Measurements from ENCODE around the gene SIT1. TPM values are rescaled to one million over a fixed set of nuclear protein-coding genes. Genes with fewer than 3 reads are reported as not detected.

Gene SIT1
- total and polyA plus RNA-seq, 3 donors from 2014 or later = 0.43 to 1.6 TPM; not detected in 1

GRCh38 chr9:35599763-35600604 lies 50.7 kb downstream of the SIT1 start:
- Histone ChIP-seq H3K36me3 (ENCODE audit: low read depth, missing control alignments) (no peaks in the 10 kb centered on the region), H3K27me3 (no peaks in the 10 kb centered on the region), H3K9me3 (no peaks in the 10 kb centered on the region), H3K4me1 (peaks cover 4% of the 10 kb centered on the region), H3K4me3 (no peak overlapping the region), H3K27ac (no peak overlapping the region)
- intact Hi-C loops (cut with DNase I; ENCODE audit: low total_unique reads) = no loop called here
- 86 to 88% methylated on average over 12 to 14 of the region's 14 CpGs for WGBS, 2 donors
- DNase-seq = no peak
- TF ChIP-seq POLR2A (IDR thresholded peaks at IDR 0.05) (no peak), CTCF (IDR thresholded peaks at IDR 0.05) (no peak)

Small RNA genes lying within 50 kb of the gene (microRNA-seq; reads per million reads assigned to microRNA genes)
- gene MIR4667 (ENCODE audit: borderline number of aligned reads in 2 of 2, borderline replicate concordance in 1 of 2) = 0 to 2.1 reads per million in 2 donors

Small RNA genes lying within 50 kb of the gene (small RNA-seq; reads per million reads assigned to genes)
- 0 reads per million in 2 donors for gene MIR4667
- gene RMRP = 0 reads per million in 2 donors
- gene RN7SL22P = 0 reads per million in 2 donors

Other genes with a start within 250 kb of the SIT1 start
- gene RUSC2, start 160.8 kb downstream of the SIT1 start, total RNA-seq = 10 to 100 TPM; 28.7 to 32.3 TPM
- 78.1 TPM for gene RUSC2, start 160.8 kb downstream of the SIT1 start, polyA plus RNA-seq (ENCODE audit: insufficient read depth, low read depth, low replicate concordance)
- 100 to 1,000 TPM in 1 of 2 donors, 10 to 100 TPM in 1; 89.6 to 104 TPM for gene TESK1, start 45.7 kb downstream of the SIT1 start, total RNA-seq
- gene TESK1, start 45.7 kb downstream of the SIT1 start, polyA plus RNA-seq (ENCODE audit: insufficient read depth, low read depth, low replicate concordance) = 92.6 TPM
- under 1 TPM; 0.63 to 0.99 TPM for gene CD72, start 32.5 kb downstream of the SIT1 start, total RNA-seq
- gene CD72, start 32.5 kb downstream of the SIT1 start, polyA plus RNA-seq (ENCODE audit: insufficient read depth, low read depth, low replicate concordance) = 3.2 TPM
- over 10,000 TPM in 1 of 2 donors, 1,000 to 10,000 TPM in 1; 4,421 to 15,053 TPM for gene RMRP, start 7.1 kb upstream of the SIT1 start, total RNA-seq
- gene RMRP, start 7.1 kb upstream of the SIT1 start, polyA plus RNA-seq (ENCODE audit: insufficient read depth, low read depth, low replicate concordance) = not detected
- 10 to 100 TPM; 13.4 to 19.0 TPM for gene CCDC107, start 7.4 kb upstream of the SIT1 start, total RNA-seq
- 17.2 TPM for gene CCDC107, start 7.4 kb upstream of the SIT1 start, polyA plus RNA-seq (ENCODE audit: insufficient read depth, low read depth, low replicate concordance)
- 1 to 10 TPM; 2.2 to 6.5 TPM for gene ARHGEF39, start 14.3 kb upstream of the SIT1 start, total RNA-seq
- 7.0 TPM for gene ARHGEF39, start 14.3 kb upstream of the SIT1 start, polyA plus RNA-seq (ENCODE audit: insufficient read depth, low read depth, low replicate concordance)
- 10 to 100 TPM; 11.0 to 36.8 TPM for gene CA9, start 23.0 kb upstream of the SIT1 start, total RNA-seq
- gene CA9, start 23.0 kb upstream of the SIT1 start, polyA plus RNA-seq (ENCODE audit: insufficient read depth, low read depth, low replicate concordance) = 50.5 TPM
- gene TPM2, start 39.0 kb upstream of the SIT1 start, total RNA-seq = 100 to 1,000 TPM; 182 to 211 TPM
- gene TPM2, start 39.0 kb upstream of the SIT1 start, polyA plus RNA-seq (ENCODE audit: insufficient read depth, low read depth, low replicate concordance) = 369 TPM
- gene TLN1, start 81.3 kb upstream of the SIT1 start, total RNA-seq = 100 to 1,000 TPM; 134 to 201 TPM
- 171 TPM for gene TLN1, start 81.3 kb upstream of the SIT1 start, polyA plus RNA-seq (ENCODE audit: insufficient read depth, low read depth, low replicate concordance)
- 10 to 100 TPM; 51.2 to 63.1 TPM for gene CREB3, start 81.7 kb upstream of the SIT1 start, total RNA-seq
- 85.0 TPM for gene CREB3, start 81.7 kb upstream of the SIT1 start, polyA plus RNA-seq (ENCODE audit: insufficient read depth, low read depth, low replicate concordance)
- 10 to 100 TPM; 66.5 to 77.1 TPM for gene GBA2, start 98.3 kb upstream of the SIT1 start, total RNA-seq
- gene GBA2, start 98.3 kb upstream of the SIT1 start, polyA plus RNA-seq (ENCODE audit: insufficient read depth, low read depth, low replicate concordance) = 51.3 TPM
- gene RGP1, start 98.4 kb upstream of the SIT1 start, total RNA-seq = 10 to 100 TPM; 21.1 to 21.4 TPM
- 23.9 TPM for gene RGP1, start 98.4 kb upstream of the SIT1 start, polyA plus RNA-seq (ENCODE audit: insufficient read depth, low read depth, low replicate concordance)
- 1 to 10 TPM in 1 of 2 donors, not detected in 1; 1.7 TPM for gene MSMP, start 103.3 kb upstream of the SIT1 start, total RNA-seq
- 1.9 TPM for gene MSMP, start 103.3 kb upstream of the SIT1 start, polyA plus RNA-seq (ENCODE audit: insufficient read depth, low read depth, low replicate concordance)
- gene NPR2, start 140.7 kb upstream of the SIT1 start, total RNA-seq = 10 to 100 TPM; 16.1 to 23.4 TPM
- 18.5 TPM for gene NPR2, start 140.7 kb upstream of the SIT1 start, polyA plus RNA-seq (ENCODE audit: insufficient read depth, low read depth, low replicate concordance)
- gene SPAG8, start 161.3 kb upstream of the SIT1 start, total RNA-seq = 10 to 100 TPM; 18.9 to 27.0 TPM
- 81.5 TPM for gene SPAG8, start 161.3 kb upstream of the SIT1 start, polyA plus RNA-seq (ENCODE audit: insufficient read depth, low read depth, low replicate concordance)
- gene HINT2, start 164.1 kb upstream of the SIT1 start, total RNA-seq = 10 to 100 TPM; 36.1 to 36.9 TPM
- 55.1 TPM for gene HINT2, start 164.1 kb upstream of the SIT1 start, polyA plus RNA-seq (ENCODE audit: insufficient read depth, low read depth, low replicate concordance)
- 1 to 10 TPM; 4.2 to 7.2 TPM for gene FAM221B, start 177.8 kb upstream of the SIT1 start, total RNA-seq
- 17.1 TPM for gene FAM221B, start 177.8 kb upstream of the SIT1 start, polyA plus RNA-seq (ENCODE audit: insufficient read depth, low read depth, low replicate concordance)
- gene TMEM8B, start 178.3 kb upstream of the SIT1 start, total RNA-seq = 10 to 100 TPM; 22.2 to 24.5 TPM
- 24.6 TPM for gene TMEM8B, start 178.3 kb upstream of the SIT1 start, polyA plus RNA-seq (ENCODE audit: insufficient read depth, low read depth, low replicate concordance)
- gene OR13J1, start 219.5 kb upstream of the SIT1 start, total RNA-seq = not detected
- not detected for gene OR13J1, start 219.5 kb upstream of the SIT1 start, polyA plus RNA-seq (ENCODE audit: insufficient read depth, low read depth, low replicate concordance)

Measured in testis (tissue), 3 donors.